GM23338 (cell line): ENCODE data around the gene RAPGEF5. TPM values are rescaled to one million over a fixed set of nuclear protein-coding genes. Genes with fewer than 3 reads are reported as not detected.

Source experiments
- ATAC-seq: fragments of 200-7000 bp; cut with Tn5 transposase; 3 replicates; pipeline ENCODE4 v1.9.1; 2020
- DNase-seq: peaks from one replicate; pipeline ENCODE4 v3.0.0-alpha.2; 2015; ENCODE audit warnings: low spot score
- H2AFZ ChIP-seq: fragments of 200-600 bp; sonication (generic); 2 replicates; pipeline ENCODE4 v1.8.0; 2016; ENCODE audit warnings: antibody characterized with exemption, mild to moderate bottlenecking, moderate library complexity
- H3F3A ChIP-seq: fragments of 200-600 bp; sonication (generic); replicated peaks from 2 replicates; pipeline ENCODE4 v1.8.0; 2017; ENCODE audit warnings: antibody characterized with exemption, mixed run types, low read depth
- H3K27ac ChIP-seq: fragments of 200-600 bp; sonication (generic); 2 replicates; pipeline ENCODE4 v1.6.1; 2016; ENCODE audit warnings: low read depth
- H3K27me3 ChIP-seq: fragments of 200-600 bp; sonication (generic); 2 replicates; pipeline ENCODE4 v1.8.0; 2016; ENCODE audit warnings: mild to moderate bottlenecking, mixed run types, moderate library complexity; ENCODE audit not compliant: insufficient read depth
- H3K36me3 ChIP-seq: fragments of 200-600 bp; sonication (generic); 2 replicates; pipeline ENCODE4 v1.8.0; 2016; ENCODE audit warnings: mild to moderate bottlenecking; ENCODE audit not compliant: insufficient read depth
- H3K4me1 ChIP-seq: fragments of 200-600 bp; sonication (generic); 2 replicates; pipeline ENCODE4 v1.8.0; 2016; ENCODE audit warnings: mild to moderate bottlenecking, moderate library complexity; ENCODE audit not compliant: insufficient read depth
- H3K4me2 ChIP-seq: fragments of 200-600 bp; sonication (generic); 2 replicates; pipeline ENCODE4 v1.7.1; 2017; ENCODE audit warnings: mixed run types
- H3K4me3 ChIP-seq: fragments of 200-600 bp; sonication (generic); 2 replicates; pipeline ENCODE4 v1.6.1; 2016; ENCODE audit warnings: mixed run types
- H3K79me2 ChIP-seq: fragments of 200-600 bp; sonication (generic); replicated peaks from 2 replicates; pipeline ENCODE4 v1.8.0; 2017; ENCODE audit warnings: mild to moderate bottlenecking; ENCODE audit not compliant: insufficient read depth
- H3K9me2 ChIP-seq: fragments of 200-600 bp; sonication (generic); 2 replicates; pipeline ENCODE4 v1.8.0; 2017; ENCODE audit not compliant: insufficient read depth
- H4K20me1 ChIP-seq: fragments of 200-600 bp; sonication (generic); replicated peaks from 2 replicates; pipeline ENCODE4 v1.8.0; 2017; ENCODE audit warnings: mild to moderate bottlenecking; ENCODE audit not compliant: insufficient read depth
- H3K27ac Mint-ChIP-seq: 2 replicates; pipeline ENCODE4 v1.8.0; 2020; ENCODE audit warnings: inconsistent platforms, mild to moderate bottlenecking, moderate library complexity, mixed read lengths
- H3K27me3 Mint-ChIP-seq: 3 replicates; pipeline ENCODE4 v1.8.0; 2022; ENCODE audit warnings: low read depth, mild to moderate bottlenecking, moderate library complexity, mixed read lengths, inconsistent platforms; ENCODE audit not compliant: insufficient read depth, poor library complexity
- H3K36me3 Mint-ChIP-seq: 3 replicates; pipeline ENCODE4 v1.8.0; 2021; ENCODE audit warnings: low read depth, mild to moderate bottlenecking, inconsistent platforms, moderate library complexity, mixed read lengths
- H3K4me1 Mint-ChIP-seq: 3 replicates; pipeline ENCODE4 v1.8.0; 2020; ENCODE audit warnings: mild to moderate bottlenecking, inconsistent platforms, mixed read lengths
- H3K4me3 Mint-ChIP-seq: 3 replicates; pipeline ENCODE4 v1.8.0; 2021; ENCODE audit warnings: moderate library complexity, mild to moderate bottlenecking, inconsistent platforms, mixed read lengths
- H3K9me3 Mint-ChIP-seq: 3 replicates; pipeline ENCODE4 v1.8.0; 2020; ENCODE audit warnings: moderate library complexity, mild to moderate bottlenecking, inconsistent platforms, mixed read lengths
- EZH2 ChIP-seq: fragments of 200-600 bp; sonication (generic); IDR thresholded peaks from one replicate; pipeline ENCODE4 v1.8.0; 2017; ENCODE audit warnings: antibody characterized with exemption, mild to moderate bottlenecking, low read depth; ENCODE audit not compliant: unreplicated experiment
- ZNF114 ChIP-seq: fragments of 250-450 bp; sonication (Bioruptor Pico); IDR thresholded peaks from 2 replicates; pipeline ENCODE4 v1.5.0; 2020; ENCODE audit warnings: mild to moderate bottlenecking, moderate library complexity
- polyA plus RNA-seq: library from polyadenylated mRNA; unstranded; fragments of >200 nt; fragmentation: Nextera tagmentation; extraction: Ambion mirVana; gene quantifications from 2 replicates; pipeline ENCODE4 v1.2.1, GENCODE V29; 2016
- total RNA-seq: library from RNA; depleted of rRNA; stranded (reverse); fragments of >200 nt; shearing (Covaris generic); gene quantifications from 2 replicates; pipeline ENCODE4 v1.2.3, GENCODE V29; 2014
- TF ChIP-seq, protein P1 (sequence below): fragments of 250-450 bp; sonication (Bioruptor Pico); IDR thresholded peaks from 2 replicates; pipeline ENCODE4 v1.5.0; 2020; ENCODE audit warnings: mild to moderate bottlenecking, moderate library complexity
- TF ChIP-seq, protein P2 (sequence below): IDR thresholded peaks from one replicate; pipeline ENCODE4 v1.6.1; 2018; ENCODE audit warnings: antibody characterized with exemption; ENCODE audit not compliant: unreplicated experiment
- TF ChIP-seq, protein P3 (sequence below), 2 experiments: fragments of 200-600 bp in 1 of 2; sonication (generic) in 1 of 2; conservative IDR thresholded peaks; 2 replicates each; pipeline versions ENCODE4 v1.5.1 to v1.6.1; 2016 to 2017; ENCODE audit warnings: antibody characterized with exemption in 2 of 2, low read depth in 2 of 2, mild to moderate bottlenecking in 2 of 2, moderate library complexity in 1 of 2

Gene RAPGEF5
- total and polyA plus RNA-seq, 2 experiments from 2014 or later: 6.3 to 13.1 TPM

DNA sequence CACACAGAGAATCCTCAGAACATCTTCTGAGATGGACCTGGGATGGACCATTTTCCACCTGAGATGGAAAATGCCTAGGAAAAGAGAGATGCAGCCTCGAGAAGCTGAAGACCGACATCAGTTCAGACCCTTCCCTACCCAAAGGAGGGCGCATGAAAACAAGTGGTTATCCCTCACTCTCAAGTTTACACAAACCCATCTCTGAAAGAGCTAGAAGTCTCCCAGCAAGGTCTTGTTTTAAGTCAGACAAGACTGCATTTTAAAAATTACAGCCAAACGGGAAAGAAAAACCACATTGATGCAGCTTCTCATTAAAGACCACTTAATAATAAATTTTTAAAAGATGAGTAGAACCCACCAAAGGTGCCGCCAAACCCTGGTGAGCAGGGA is 1.3 kb downstream of the RAPGEF5 start (continued):
- TF ChIP-seq, protein P1, sequence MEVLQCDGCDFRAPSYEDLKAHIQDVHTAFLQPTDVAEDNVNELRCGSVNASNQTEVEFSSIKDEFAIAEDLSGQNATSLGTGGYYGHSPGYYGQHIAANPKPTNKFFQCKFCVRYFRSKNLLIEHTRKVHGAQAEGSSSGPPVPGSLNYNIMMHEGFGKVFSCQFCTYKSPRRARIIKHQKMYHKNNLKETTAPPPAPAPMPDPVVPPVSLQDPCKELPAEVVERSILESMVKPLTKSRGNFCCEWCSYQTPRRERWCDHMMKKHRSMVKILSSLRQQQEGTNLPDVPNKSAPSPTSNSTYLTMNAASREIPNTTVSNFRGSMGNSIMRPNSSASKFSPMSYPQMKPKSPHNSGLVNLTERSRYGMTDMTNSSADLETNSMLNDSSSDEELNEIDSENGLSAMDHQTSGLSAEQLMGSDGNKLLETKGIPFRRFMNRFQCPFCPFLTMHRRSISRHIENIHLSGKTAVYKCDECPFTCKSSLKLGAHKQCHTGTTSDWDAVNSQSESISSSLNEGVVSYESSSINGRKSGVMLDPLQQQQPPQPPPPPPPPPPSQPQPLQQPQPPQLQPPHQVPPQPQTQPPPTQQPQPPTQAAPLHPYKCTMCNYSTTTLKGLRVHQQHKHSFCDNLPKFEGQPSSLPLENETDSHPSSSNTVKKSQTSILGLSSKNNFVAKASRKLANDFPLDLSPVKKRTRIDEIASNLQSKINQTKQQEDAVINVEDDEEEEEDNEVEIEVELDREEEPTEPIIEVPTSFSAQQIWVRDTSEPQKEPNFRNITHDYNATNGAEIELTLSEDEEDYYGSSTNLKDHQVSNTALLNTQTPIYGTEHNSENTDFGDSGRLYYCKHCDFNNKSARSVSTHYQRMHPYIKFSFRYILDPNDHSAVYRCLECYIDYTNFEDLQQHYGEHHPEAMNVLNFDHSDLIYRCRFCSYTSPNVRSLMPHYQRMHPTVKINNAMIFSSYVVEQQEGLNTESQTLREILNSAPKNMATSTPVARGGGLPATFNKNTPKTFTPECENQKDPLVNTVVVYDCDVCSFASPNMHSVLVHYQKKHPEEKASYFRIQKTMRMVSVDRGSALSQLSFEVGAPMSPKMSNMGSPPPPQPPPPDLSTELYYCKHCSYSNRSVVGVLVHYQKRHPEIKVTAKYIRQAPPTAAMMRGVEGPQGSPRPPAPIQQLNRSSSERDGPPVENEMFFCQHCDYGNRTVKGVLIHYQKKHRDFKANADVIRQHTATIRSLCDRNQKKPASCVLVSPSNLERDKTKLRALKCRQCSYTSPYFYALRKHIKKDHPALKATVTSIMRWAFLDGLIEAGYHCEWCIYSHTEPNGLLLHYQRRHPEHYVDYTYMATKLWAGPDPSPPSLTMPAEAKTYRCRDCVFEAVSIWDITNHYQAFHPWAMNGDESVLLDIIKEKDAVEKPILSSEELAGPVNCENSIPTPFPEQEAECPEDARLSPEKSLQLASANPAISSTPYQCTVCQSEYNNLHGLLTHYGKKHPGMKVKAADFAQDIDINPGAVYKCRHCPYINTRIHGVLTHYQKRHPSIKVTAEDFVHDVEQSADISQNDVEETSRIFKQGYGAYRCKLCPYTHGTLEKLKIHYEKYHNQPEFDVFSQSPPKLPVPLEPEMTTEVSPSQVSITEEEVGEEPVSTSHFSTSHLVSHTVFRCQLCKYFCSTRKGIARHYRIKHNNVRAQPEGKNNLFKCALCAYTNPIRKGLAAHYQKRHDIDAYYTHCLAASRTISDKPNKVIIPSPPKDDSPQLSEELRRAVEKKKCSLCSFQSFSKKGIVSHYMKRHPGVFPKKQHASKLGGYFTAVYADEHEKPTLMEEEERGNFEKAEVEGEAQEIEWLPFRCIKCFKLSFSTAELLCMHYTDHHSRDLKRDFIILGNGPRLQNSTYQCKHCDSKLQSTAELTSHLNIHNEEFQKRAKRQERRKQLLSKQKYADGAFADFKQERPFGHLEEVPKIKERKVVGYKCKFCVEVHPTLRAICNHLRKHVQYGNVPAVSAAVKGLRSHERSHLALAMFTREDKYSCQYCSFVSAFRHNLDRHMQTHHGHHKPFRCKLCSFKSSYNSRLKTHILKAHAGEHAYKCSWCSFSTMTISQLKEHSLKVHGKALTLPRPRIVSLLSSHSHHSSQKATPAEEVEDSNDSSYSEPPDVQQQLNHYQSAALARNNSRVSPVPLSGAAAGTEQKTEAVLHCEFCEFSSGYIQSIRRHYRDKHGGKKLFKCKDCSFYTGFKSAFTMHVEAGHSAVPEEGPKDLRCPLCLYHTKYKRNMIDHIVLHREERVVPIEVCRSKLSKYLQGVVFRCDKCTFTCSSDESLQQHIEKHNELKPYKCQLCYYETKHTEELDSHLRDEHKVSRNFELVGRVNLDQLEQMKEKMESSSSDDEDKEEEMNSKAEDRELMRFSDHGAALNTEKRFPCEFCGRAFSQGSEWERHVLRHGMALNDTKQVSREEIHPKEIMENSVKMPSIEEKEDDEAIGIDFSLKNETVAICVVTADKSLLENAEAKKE (CRISPR knock-in tag): no peak
- TF ChIP-seq, protein P2, sequence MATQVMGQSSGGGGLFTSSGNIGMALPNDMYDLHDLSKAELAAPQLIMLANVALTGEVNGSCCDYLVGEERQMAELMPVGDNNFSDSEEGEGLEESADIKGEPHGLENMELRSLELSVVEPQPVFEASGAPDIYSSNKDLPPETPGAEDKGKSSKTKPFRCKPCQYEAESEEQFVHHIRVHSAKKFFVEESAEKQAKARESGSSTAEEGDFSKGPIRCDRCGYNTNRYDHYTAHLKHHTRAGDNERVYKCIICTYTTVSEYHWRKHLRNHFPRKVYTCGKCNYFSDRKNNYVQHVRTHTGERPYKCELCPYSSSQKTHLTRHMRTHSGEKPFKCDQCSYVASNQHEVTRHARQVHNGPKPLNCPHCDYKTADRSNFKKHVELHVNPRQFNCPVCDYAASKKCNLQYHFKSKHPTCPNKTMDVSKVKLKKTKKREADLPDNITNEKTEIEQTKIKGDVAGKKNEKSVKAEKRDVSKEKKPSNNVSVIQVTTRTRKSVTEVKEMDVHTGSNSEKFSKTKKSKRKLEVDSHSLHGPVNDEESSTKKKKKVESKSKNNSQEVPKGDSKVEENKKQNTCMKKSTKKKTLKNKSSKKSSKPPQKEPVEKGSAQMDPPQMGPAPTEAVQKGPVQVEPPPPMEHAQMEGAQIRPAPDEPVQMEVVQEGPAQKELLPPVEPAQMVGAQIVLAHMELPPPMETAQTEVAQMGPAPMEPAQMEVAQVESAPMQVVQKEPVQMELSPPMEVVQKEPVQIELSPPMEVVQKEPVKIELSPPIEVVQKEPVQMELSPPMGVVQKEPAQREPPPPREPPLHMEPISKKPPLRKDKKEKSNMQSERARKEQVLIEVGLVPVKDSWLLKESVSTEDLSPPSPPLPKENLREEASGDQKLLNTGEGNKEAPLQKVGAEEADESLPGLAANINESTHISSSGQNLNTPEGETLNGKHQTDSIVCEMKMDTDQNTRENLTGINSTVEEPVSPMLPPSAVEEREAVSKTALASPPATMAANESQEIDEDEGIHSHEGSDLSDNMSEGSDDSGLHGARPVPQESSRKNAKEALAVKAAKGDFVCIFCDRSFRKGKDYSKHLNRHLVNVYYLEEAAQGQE: no peak
- TF ChIP-seq EZH2: no peak
- TF ChIP-seq ZNF114 (CRISPR knock-in tag): no peak

DNA sequence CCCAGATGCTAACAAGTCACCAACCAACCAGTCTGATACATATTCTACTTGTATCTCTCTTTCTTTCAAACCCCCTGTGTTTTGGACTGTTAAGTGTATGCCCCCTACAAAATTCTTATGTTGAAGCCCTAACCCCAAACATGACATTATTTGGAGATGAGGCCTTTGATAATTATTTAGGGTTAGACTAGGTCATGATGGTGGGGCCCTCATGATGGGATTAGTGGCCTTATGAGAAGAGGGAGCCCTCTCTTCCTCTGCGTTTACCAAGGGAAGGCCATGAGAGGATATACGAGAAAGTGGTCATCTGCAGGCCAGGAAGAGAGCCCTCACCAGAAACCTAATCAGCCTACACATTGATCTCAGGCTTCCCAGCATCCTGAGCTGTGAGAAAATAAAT is 2.5 kb downstream of the RAPGEF5 start:
- ATAC-seq: no peak
- Histone ChIP-seq H3K36me3 (no peaks in the 10 kb centered on the region), H3K27me3 (peaks cover 17% of the 10 kb centered on the region), H3K4me1 (peaks cover 33% of the 10 kb centered on the region), H3K79me2 (peaks cover 62% of the 10 kb centered on the region), H3F3A (0 out of 2 replicates have a peak, but pooled peaks cover 6% of the 10 kb centered on the region), H3K4me3 (no peak overlapping the region), H3K9me2 (no peaks in the 10 kb centered on the region), H2AFZ (no peak overlapping the region), H4K20me1 (no peaks in the 10 kb centered on the region), H3K4me2 (no peak overlapping the region), H3K27ac (no peak overlapping the region)
- no peak for DNase-seq
- Mint-ChIP-seq H3K4me1 (peaks cover 47% of the 10 kb centered on the region), H3K27ac (no peak overlapping the region), H3K9me3 (peaks cover 14% of the 10 kb centered on the region; the same call in 2 of the 3 replicates), H3K4me3 (no peak overlapping the region), H3K27me3 (peaks cover 14% of the 10 kb centered on the region), H3K36me3 (peaks cover 29% of the 10 kb centered on the region)
- TF ChIP-seq, protein P3, sequence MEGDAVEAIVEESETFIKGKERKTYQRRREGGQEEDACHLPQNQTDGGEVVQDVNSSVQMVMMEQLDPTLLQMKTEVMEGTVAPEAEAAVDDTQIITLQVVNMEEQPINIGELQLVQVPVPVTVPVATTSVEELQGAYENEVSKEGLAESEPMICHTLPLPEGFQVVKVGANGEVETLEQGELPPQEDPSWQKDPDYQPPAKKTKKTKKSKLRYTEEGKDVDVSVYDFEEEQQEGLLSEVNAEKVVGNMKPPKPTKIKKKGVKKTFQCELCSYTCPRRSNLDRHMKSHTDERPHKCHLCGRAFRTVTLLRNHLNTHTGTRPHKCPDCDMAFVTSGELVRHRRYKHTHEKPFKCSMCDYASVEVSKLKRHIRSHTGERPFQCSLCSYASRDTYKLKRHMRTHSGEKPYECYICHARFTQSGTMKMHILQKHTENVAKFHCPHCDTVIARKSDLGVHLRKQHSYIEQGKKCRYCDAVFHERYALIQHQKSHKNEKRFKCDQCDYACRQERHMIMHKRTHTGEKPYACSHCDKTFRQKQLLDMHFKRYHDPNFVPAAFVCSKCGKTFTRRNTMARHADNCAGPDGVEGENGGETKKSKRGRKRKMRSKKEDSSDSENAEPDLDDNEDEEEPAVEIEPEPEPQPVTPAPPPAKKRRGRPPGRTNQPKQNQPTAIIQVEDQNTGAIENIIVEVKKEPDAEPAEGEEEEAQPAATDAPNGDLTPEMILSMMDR (conservative IDR thresholded peaks at IDR 0.05; ENCODE audit: low read depth in 2 of 2): no peak
